Nephron (organoid): ENCODE measurements around the gene CAMTA1.

Experiments used
- H3K27ac Mint-ChIP-seq, 3 experiments: 2 replicates each; pipeline ENCODE4 v1.8.0; 2020; ENCODE audit warnings: mixed read lengths in 3 of 3, mild to moderate bottlenecking in 2 of 3, moderate library complexity in 1 of 3
- H3K27me3 Mint-ChIP-seq: 2 replicates; pipeline ENCODE4 v1.8.0; 2021; ENCODE audit warnings: low read depth, mild to moderate bottlenecking, moderate library complexity, mixed read lengths
- H3K36me3 Mint-ChIP-seq: 2 replicates; pipeline ENCODE4 v1.8.0; 2020; ENCODE audit warnings: low read depth, mixed read lengths
- H3K4me1 Mint-ChIP-seq: 2 replicates; pipeline ENCODE4 v1.8.0; 2020; ENCODE audit warnings: mixed read lengths
- H3K4me3 Mint-ChIP-seq, 3 experiments: 2 replicates each; pipeline ENCODE4 v1.8.0; 2020; ENCODE audit warnings: mild to moderate bottlenecking in 3 of 3, mixed read lengths in 3 of 3, moderate library complexity in 2 of 3
- H3K9me3 Mint-ChIP-seq: 2 replicates; pipeline ENCODE4 v1.8.0; 2020; ENCODE audit warnings: mixed read lengths
- CTCF ChIP-seq, 3 experiments: fragments of 200-600 bp; sonication (generic); IDR thresholded peaks; one replicate each; pipeline ENCODE4 v1.5.0; 2021; ENCODE audit warnings: antibody characterized with exemption in 3 of 3; ENCODE audit not compliant: unreplicated experiment in 3 of 3

The CAMTA1 gene

DNA sequence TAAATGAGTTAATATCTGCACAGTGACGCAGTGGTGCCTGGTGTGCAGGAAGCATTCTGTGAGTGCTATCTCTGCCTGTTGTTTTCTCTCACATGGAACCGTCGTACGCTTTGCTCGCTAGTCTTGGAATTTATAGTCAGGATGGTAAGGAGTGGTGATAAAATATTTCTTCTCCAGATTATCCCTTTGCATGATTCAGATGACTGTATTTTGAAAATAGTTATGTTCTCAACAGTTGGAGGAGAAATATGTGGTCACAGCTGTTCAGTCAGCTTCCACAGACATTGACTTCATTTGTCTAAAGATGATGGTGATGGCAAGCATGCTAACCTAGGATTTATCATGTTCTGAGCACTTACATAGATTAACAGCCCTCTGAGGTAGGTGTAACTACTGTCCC lies 944.5 kb downstream of the CAMTA1 start:
- Mint-ChIP-seq H3K36me3 (no peaks in the 10 kb centered on the region), H3K27me3 (no peaks in the 10 kb centered on the region), H3K4me1 (no peaks in the 10 kb centered on the region), H3K4me3 (no peak overlapping the region), H3K9me3 (peaks cover 2% of the 10 kb centered on the region), H3K27ac (no peak overlapping the region)
- TF ChIP-seq CTCF (IDR thresholded peaks at IDR 0.05; ENCODE audit: unreplicated experiment in 3 of 3) = no peak

- Mint-ChIP-seq H3K4me3 (no peak overlapping the region), H3K36me3 (no peaks in the 10 kb centered on the region), H3K9me3 (peaks cover 2% of the 10 kb centered on the region), H3K27ac (no peak overlapping the region), H3K27me3 (no peaks in the 10 kb centered on the region), H3K4me1 (no peaks in the 10 kb centered on the region)
- TF ChIP-seq CTCF (IDR thresholded peaks at IDR 0.05; ENCODE audit: unreplicated experiment in 3 of 3) = no peak
Measured at GRCh38 chr1:7732331-7732730, 947.1 kb downstream of the CAMTA1 start.

DNA sequence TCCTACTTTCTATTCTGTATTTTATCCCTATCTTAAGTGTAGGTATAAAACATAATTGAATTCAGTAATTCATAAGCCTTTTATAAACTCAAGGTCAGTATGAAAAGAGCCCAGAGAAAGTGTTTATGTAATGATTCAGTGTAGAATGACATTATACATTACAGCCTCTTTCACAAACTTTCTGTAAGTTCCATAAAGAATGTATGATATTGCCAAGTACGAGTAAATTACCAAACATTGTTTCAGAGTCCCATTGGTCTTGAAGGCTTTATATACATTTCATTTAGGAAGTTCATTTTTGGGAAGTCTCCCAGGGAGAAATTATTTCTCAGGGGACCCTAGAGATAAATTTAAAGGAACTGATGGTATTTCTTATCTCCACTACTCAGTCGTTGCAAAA lies 948.0 kb downstream of the CAMTA1 start:
- Mint-ChIP-seq H3K9me3 (peaks cover 2% of the 10 kb centered on the region), H3K4me3 (no peak overlapping the region), H3K27ac (no peak overlapping the region), H3K36me3 (peaks cover 8% of the 10 kb centered on the region), H3K4me1 (no peaks in the 10 kb centered on the region), H3K27me3 (no peaks in the 10 kb centered on the region)
- TF ChIP-seq CTCF (IDR thresholded peaks at IDR 0.05; ENCODE audit: unreplicated experiment in 3 of 3) = no peak

DNA sequence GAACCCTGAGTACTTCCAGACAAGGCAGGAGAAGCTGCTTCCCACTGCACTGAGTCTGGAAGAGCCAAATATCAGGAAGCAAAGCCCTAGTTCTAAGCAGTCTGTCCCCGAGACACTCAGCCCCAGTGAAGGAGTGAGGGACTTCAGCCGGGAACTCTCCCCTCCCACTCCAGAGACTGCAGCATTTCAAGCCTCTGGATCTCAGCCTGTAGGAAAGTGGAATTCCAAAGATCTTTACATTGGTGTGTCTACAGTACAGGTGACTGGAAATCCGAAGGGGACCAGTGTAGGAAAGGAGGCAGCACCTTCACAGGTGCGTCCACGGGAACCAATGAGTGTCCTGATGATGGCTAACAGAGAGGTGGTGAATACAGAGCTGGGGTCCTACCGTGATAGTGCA lies 952.8 kb downstream of the CAMTA1 start:
- Mint-ChIP-seq H3K9me3 (no peaks in the 10 kb centered on the region), H3K4me3 (no peak overlapping the region), H3K27me3 (no peaks in the 10 kb centered on the region), H3K27ac (no peak overlapping the region), H3K4me1 (no peaks in the 10 kb centered on the region), H3K36me3 (peaks cover 18% of the 10 kb centered on the region)
- TF ChIP-seq CTCF (IDR thresholded peaks at IDR 0.05; ENCODE audit: unreplicated experiment in 3 of 3) = no peak

DNA sequence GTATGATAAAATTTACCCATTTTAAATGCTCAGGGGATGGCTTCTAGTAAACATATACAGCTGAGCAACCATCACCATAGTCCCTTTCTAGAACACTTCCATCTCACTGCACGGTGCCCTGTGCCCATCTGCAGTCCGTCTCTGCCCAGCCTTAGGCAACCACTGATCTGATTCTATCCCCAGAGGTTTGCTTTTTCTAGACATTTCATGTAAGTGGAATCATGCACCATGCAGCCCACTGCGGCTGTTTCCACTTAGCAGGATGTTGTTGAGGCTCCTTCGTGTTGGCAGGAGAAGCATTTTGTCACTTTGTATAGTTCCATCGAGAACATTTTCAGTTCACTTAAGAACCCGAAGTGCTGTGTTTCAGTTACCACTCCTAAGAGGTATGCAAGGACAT lies 958.1 kb downstream of the CAMTA1 start:
- Mint-ChIP-seq H3K4me3 (no peak overlapping the region), H3K4me1 (no peaks in the 10 kb centered on the region), H3K36me3 (peaks cover 9% of the 10 kb centered on the region), H3K27me3 (no peaks in the 10 kb centered on the region), H3K27ac (no peak overlapping the region), H3K9me3 (no peaks in the 10 kb centered on the region)
- no peak for TF ChIP-seq CTCF (IDR thresholded peaks at IDR 0.05; ENCODE audit: unreplicated experiment in 3 of 3)

GRCh38 chr1:7744882-7745281 lies 959.6 kb downstream of the CAMTA1 start:
- no peaks in the 10 kb centered on the region for H3K27me3 Mint-ChIP-seq
- H3K27ac Mint-ChIP-seq = no peak overlapping the region
- no peaks in the 10 kb centered on the region for H3K9me3 Mint-ChIP-seq
- TF ChIP-seq CTCF (IDR thresholded peaks at IDR 0.05; ENCODE audit: unreplicated experiment in 3 of 3) = no peak
- H3K4me1 Mint-ChIP-seq = no peaks in the 10 kb centered on the region
- H3K36me3 Mint-ChIP-seq = no peaks in the 10 kb centered on the region
- no peak overlapping the region for H3K4me3 Mint-ChIP-seq
